ENCODE measurements around the gene PCGF5.
"Not testable (repeated sequence)": the region's sequence is repeated elsewhere in the genome, so short reads cannot be mapped to it uniquely, and the experiment has no call there.

Gene PCGF5

DNA sequence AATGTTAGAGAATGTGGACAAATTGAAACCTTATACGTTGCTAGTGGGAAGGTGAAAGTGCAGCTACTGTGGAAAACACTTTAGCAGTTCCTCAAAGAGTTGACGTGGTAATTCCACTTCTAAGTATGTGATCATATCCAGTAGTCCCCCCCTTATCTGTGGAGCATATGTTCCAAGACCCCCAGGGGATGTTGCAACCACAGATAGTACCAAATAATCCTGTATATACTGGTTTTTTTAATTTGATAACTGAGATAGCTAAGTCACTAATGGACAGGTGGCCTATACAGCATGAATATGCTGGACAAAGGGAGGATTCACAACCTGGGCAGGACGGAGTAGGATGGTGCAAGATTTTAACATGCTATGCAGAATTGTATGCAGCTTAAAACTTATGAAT, 36.8 kb downstream of the PCGF5 start:
- TF ChIP-seq, protein P1, sequence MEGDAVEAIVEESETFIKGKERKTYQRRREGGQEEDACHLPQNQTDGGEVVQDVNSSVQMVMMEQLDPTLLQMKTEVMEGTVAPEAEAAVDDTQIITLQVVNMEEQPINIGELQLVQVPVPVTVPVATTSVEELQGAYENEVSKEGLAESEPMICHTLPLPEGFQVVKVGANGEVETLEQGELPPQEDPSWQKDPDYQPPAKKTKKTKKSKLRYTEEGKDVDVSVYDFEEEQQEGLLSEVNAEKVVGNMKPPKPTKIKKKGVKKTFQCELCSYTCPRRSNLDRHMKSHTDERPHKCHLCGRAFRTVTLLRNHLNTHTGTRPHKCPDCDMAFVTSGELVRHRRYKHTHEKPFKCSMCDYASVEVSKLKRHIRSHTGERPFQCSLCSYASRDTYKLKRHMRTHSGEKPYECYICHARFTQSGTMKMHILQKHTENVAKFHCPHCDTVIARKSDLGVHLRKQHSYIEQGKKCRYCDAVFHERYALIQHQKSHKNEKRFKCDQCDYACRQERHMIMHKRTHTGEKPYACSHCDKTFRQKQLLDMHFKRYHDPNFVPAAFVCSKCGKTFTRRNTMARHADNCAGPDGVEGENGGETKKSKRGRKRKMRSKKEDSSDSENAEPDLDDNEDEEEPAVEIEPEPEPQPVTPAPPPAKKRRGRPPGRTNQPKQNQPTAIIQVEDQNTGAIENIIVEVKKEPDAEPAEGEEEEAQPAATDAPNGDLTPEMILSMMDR (conservative IDR thresholded peaks at IDR 0.05; ENCODE audit: control insufficient read depth, insufficient read depth, low read depth, low read length), result no peak
- H3K4me3 ChIP-seq (ENCODE audit: control insufficient read depth, low read depth, low read length), result no peak overlapping the region
- DNase-seq (ENCODE audit: low read depth), result no peak

DNA sequence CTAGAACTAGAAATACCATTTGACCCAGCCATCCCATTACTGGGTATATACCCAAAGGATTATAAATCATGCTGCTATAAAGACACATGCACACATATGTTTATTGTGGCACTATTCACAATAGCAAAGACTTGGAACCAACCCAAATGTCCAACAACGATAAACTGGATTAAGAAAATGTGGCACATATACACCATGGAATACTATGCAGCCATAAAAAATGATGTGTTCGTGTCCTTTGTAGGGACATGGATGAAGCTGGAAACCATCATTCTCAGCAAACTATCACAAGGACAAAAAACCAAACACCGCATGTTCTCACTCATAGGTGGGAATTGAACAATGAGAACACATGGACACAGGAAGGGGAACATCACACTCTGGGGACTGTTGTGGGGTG, 40.0 kb downstream of the PCGF5 start:
- not testable (repeated sequence) for H3K4me3 ChIP-seq (ENCODE audit: control insufficient read depth, low read depth, low read length); DNase-seq (ENCODE audit: low read depth)

DNA sequence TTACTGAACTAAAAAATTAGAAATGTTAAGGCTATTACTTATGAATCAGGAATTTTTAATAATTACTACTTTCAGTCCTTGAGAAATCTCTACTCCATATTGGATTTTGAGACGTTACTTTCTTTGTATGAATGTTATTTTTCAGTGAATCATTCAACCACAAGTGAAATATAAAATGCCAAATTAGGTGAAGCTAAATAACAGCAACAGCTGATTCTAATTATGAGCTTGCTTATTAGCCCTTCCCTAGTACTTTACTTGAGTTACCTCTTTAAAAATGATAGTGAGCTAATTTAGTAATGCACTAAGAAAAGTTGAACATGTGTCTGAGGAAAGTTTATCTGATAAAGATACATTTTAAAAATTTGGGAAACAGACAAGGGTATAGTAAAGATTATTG, 51.4 kb downstream of the PCGF5 start:
- TF ChIP-seq, protein P1 (conservative IDR thresholded peaks at IDR 0.05; ENCODE audit: control insufficient read depth, insufficient read depth, low read depth, low read length), result no peak
- no peak overlapping the region for H3K4me3 ChIP-seq (ENCODE audit: control insufficient read depth, low read depth, low read length)
- peak; percentile 82 for DNase-seq (ENCODE audit: low read depth)

DNA sequence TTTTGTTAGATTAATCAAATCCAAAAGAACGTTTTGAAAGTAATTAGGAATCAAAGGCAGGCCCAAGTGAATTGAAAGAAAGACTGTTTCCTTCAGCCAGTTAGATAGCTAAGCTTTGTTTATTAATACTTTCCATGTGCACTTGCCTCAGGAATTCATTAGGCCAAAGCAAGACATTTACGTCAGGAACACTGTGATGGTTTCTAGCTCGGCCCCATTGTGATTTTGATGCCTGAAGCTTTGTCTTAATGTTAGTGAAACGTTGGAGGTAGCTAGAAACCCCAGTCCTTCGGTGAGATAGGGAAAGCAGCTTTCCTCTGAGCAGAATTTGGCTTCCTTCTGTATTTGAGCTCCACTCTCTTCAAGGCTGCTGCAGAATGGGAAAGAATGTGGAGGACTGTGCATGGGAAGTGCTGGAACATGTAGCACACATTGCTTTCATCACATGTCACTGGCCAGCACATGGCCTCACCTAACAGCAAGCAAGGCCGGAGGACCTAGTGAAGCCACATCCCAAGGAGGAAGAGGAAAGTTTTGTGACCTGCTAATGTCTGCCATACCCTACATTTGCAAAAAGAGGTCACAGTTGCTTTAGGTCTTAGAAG, 64.1 kb downstream of the PCGF5 start:
- TF ChIP-seq, protein P1 (conservative IDR thresholded peaks at IDR 0.05; ENCODE audit: control insufficient read depth, insufficient read depth, low read depth, low read length), result no peak
- no peak overlapping the region for H3K4me3 ChIP-seq (ENCODE audit: control insufficient read depth, low read depth, low read length)
- DNase-seq (ENCODE audit: low read depth), result no peak

DNA sequence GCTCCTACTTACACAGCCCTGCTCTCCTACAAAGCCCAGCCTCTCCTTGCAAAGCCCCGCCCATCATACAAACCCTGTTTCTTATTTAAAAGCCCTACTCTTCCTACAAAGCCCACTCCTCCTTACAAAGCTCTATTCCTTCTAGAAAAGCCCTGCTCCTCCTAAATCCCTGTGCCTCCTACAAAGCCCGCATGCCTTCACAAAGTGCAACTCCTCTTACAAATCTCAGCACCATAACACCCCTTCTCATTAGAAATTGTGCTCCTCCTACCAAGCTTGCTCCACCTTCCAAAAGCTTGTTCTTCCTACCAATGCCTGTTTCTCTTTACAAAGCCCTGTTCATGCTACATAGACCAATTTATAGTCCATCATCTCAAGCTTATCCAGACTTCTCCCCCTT, 66.1 kb downstream of the PCGF5 start:
- TF ChIP-seq, protein P1 (conservative IDR thresholded peaks at IDR 0.05; ENCODE audit: control insufficient read depth, insufficient read depth, low read depth, low read length), result no peak
- no peak for DNase-seq (ENCODE audit: low read depth)
- no peak overlapping the region for H3K4me3 ChIP-seq (ENCODE audit: control insufficient read depth, low read depth, low read length)

DNA sequence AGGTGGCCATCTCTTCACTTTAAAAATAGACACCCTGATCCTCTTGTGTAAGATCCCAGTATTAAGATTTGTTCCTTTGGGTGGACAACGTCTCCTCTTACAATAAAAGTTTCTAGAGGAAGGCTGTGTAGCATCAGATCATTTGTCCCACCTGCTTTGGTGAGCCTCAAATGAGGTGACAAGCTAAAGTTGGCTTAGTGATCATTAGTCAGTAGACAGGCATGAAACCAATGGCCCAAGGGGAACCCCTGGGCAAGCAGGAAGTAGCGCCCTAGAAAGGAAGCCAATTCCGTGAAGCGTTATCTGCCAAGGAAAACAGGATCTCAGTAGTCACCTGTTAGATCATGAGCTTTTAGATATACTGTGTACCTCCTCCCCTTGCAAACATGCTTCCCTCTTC, 66.8 kb downstream of the PCGF5 start:
- peak; percentile 18 for DNase-seq (ENCODE audit: low read depth)
- TF ChIP-seq, protein P1 (conservative IDR thresholded peaks at IDR 0.05; ENCODE audit: control insufficient read depth, insufficient read depth, low read depth, low read length), result no peak
- no peak overlapping the region for H3K4me3 ChIP-seq (ENCODE audit: control insufficient read depth, low read depth, low read length)

DNA sequence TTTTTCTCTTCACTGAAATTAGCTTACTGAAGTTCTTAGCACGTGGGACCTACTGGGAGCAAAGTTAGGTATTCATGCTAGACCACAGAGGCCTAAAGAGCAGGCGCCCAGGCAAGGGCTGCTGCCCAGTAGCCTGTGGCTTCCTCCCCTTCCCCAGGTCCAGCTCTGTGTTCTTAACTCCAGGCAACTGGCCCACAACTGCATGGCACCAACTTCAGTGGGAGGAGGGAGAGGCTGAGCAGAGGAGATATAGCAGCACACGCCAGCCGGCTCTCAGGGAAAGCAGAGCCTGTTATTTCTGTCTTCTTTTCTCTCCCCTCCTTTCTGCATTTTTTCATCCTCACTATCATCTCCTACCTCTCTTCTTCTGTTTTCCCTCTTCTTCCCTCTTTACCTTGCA, 67.4 kb downstream of the PCGF5 start:
- DNase-seq (ENCODE audit: low read depth), result no peak
- TF ChIP-seq, protein P1 (conservative IDR thresholded peaks at IDR 0.05; ENCODE audit: control insufficient read depth, insufficient read depth, low read depth, low read length), result no peak
- no peak overlapping the region for H3K4me3 ChIP-seq (ENCODE audit: control insufficient read depth, low read depth, low read length)
